HepG2 (cell line): ENCODE data around the gene HOXA11. TPM values are rescaled to one million over a fixed set of nuclear protein-coding genes. Genes with fewer than 3 reads are reported as not detected.

Experiments
- ATAC-seq: fragments of 200-7000 bp; cut with Tn5 transposase; 3 replicates; pipeline ENCODE4 v1.9.1; 2020; ENCODE audit warnings: mild to moderate bottlenecking, moderate library complexity
- BruUV-seq: library from RNA; stranded (reverse); fragments of 400-500 nt; replicated peaks from 2 replicates; lab custom pipeline; 2021; lab: Mats Ljungman, UMichigan
- CTCF ChIA-PET: fragments of 300-600 bp; formaldehyde crosslinking; extraction: SDS; loops from one replicate; lab custom pipeline; 2021; ENCODE audit warnings: low total read pairs, inconsistent platforms, low intra/inter-chr PET ratio; lab: Yijun Ruan, JAX
- POLR2A ChIA-PET: fragments of 350-600 bp; sonication (Branson Sonifier 250); formaldehyde crosslinking; loops from one replicate; lab custom pipeline; 2020; ENCODE audit warnings: antibody characterized with exemption, inconsistent platforms; lab: Yijun Ruan, JAX
- DNase-seq: peaks from one replicate; pipeline ENCODE4 v3.0.0-alpha.2; 2015; ENCODE audit warnings: low spot score
- FAIRE-seq: peaks from 3 replicates; lab custom pipeline; 2011; peaks lifted over from hg19 to GRCh38; lab: Jason Lieb, UNC
- H2AFZ ChIP-seq: one replicate; pipeline ENCODE4 v1.6.1; 2011; ENCODE audit warnings: low read length, inconsistent platforms
- H3K27ac ChIP-seq: fragments of 300-600 bp; 3 replicates; pipeline ENCODE4 v1.8.0; 2011; ENCODE audit warnings: mixed run types, mild to moderate bottlenecking, mixed read lengths, low read length, inconsistent platforms; ENCODE audit not compliant: insufficient read depth; ENCODE audit errors: extremely low read length
- H3K27me3 ChIP-seq, 2 experiments: fragments of 200-600 bp in 1 of 2; 2 replicates in 1 of 2; 3 replicates in 1 of 2; pipeline versions ENCODE4 v1.6.0 to v1.8.0; 2011; ENCODE audit warnings: low read length in 2 of 2, mild to moderate bottlenecking in 2 of 2, moderate library complexity in 2 of 2, inconsistent platforms in 1 of 2; ENCODE audit not compliant: insufficient read depth in 2 of 2, control insufficient read depth in 1 of 2
- H3K36me3 ChIP-seq, 2 experiments: fragments of 200-600 bp in 1 of 2; replicated peaks in 1 of 2; 2 replicates in 1 of 2; 3 replicates in 1 of 2; pipeline versions ENCODE4 v1.5.1 to v1.8.0; 2011; ENCODE audit warnings: low read length in 2 of 2, inconsistent platforms in 1 of 2; ENCODE audit not compliant: insufficient read depth in 2 of 2, control insufficient read depth in 1 of 2
- H3K4me1 ChIP-seq: 2 replicates; pipeline ENCODE4 v1.5.1; 2012; ENCODE audit warnings: low read length, inconsistent platforms; ENCODE audit not compliant: insufficient read depth
- H3K4me2 ChIP-seq: 2 replicates; pipeline ENCODE4 v1.6.0; 2011; ENCODE audit warnings: low read depth, low read length, inconsistent platforms
- H3K4me3 ChIP-seq, 3 experiments: fragments of 200-600 bp in 1 of 3; sonication (generic), shearing (Covaris generic) in 1 of 3; replicated peaks in 1 of 3; 2 replicates each; pipeline ENCODE4 v1.5.1; 2011 to 2016; ENCODE audit warnings: low read length in 3 of 3, inconsistent platforms in 2 of 3, low read depth in 2 of 3, mild to moderate bottlenecking in 2 of 3, control low read depth in 1 of 3, mixed read lengths in 1 of 3; ENCODE audit not compliant: insufficient read depth in 1 of 3
- H3K79me2 ChIP-seq: one replicate; pipeline ENCODE4 v1.6.1; 2011; ENCODE audit warnings: low read length, inconsistent platforms; ENCODE audit not compliant: insufficient read depth
- H3K9ac ChIP-seq: 2 replicates; pipeline ENCODE4 v1.6.0; 2011; ENCODE audit warnings: mild to moderate bottlenecking, low read depth, low read length, inconsistent platforms; ENCODE audit not compliant: insufficient read depth
- H3K9me3 ChIP-seq: 2 replicates; pipeline ENCODE4 v1.5.1; 2012; ENCODE audit warnings: mild to moderate bottlenecking, low read length
- H4K20me1 ChIP-seq: 2 replicates; pipeline ENCODE4 v1.6.0; 2011; ENCODE audit warnings: inconsistent platforms, mild to moderate bottlenecking, low read length, moderate library complexity; ENCODE audit not compliant: insufficient read depth
- JARID2 ChIP-seq: sonication (generic); formaldehyde crosslinking; IDR thresholded peaks from 2 replicates; pipeline ENCODE4 v1.8.1; 2023; ENCODE audit warnings: missing genetic modification reagents, inconsistent platforms; ENCODE audit not compliant: insufficient replicate concordance
- YY1 ChIP-seq: IDR thresholded peaks from 2 replicates; pipeline ENCODE4 v1.6.1; 2011; ENCODE audit warnings: low read length, low read depth, moderate library complexity, mild to moderate bottlenecking; ENCODE audit not compliant: insufficient read depth, insufficient replicate concordance
- ZFP36L2 ChIP-seq: sonication (generic); formaldehyde crosslinking; IDR thresholded peaks from 2 replicates; pipeline ENCODE4 v1.4.0; 2020; ENCODE audit warnings: missing genetic modification reagents
- ZNF672 ChIP-seq: sonication (generic); formaldehyde crosslinking; IDR thresholded peaks from 2 replicates; pipeline ENCODE4 v1.8.1; 2022; ENCODE audit warnings: missing genetic modification reagents
- WGBS: methylation state at CpG from one replicate; pipeline ENCODE4 v1.1.6; 2017; ENCODE audit warnings: low lambda C conversion rate; 5-methylcytosine and 5-hydroxymethylcytosine counted together
- in situ Hi-C: cut with HindIII; loops from 2 replicates; pipeline ENCODE4 v1.10.0; 2017; ENCODE audit warnings: low pct_unique_long_range_greater_than_20kb; ENCODE audit not compliant: extremely low pct_ligation_motif_present
- intact Hi-C: fragments of 100-400 bp; cut with micrococcal nuclease; formaldehyde crosslinking; loops from one replicate; pipeline ENCODE4 v1.10.0; 2022; ENCODE audit not compliant: unreplicated experiment
- polyA plus RNA-seq, 8 experiments: library from polyadenylated mRNA; depleted of rRNA in 3 of 8; stranded (reverse) in 7 of 8; unstranded in 1 of 8; fragments of >200 nt; fragmentation: Illumina TruSeq in 4 of 8; extraction: Trizol in 4 of 8; gene quantifications; 2 replicates each; pipeline versions ENCODE4 v1.2.1 to v1.2.3, GENCODE V29; 2011 to 2016; ENCODE audit warnings: low read depth in 4 of 8, missing spikeins in 1 of 8, mixed read lengths in 1 of 8; ENCODE audit not compliant: insufficient read depth in 1 of 8
- total RNA-seq, 5 experiments: library from RNA; depleted of rRNA; stranded (reverse); fragments of >200 nt; fragmentation: Illumina TruSeq; extraction: Trizol; gene quantifications; 2 replicates each; pipeline ENCODE4 v1.2.3, GENCODE V29; 2016; ENCODE audit warnings: low read depth in 1 of 5
- TF ChIP-seq, protein P1 (sequence below): fragments of 450-650 bp; IDR thresholded peaks from 2 replicates; pipeline ENCODE4 v1.6.1; 2017; ENCODE audit warnings: mild to moderate bottlenecking
- TF ChIP-seq, protein P2 (sequence below): sonication (generic); formaldehyde crosslinking; IDR thresholded peaks from 2 replicates; pipeline ENCODE4 v1.4.0; 2020; ENCODE audit warnings: mild to moderate bottlenecking, missing genetic modification reagents, borderline replicate concordance

HOXA11 gene
- total and polyA plus RNA-seq, 2 of the 13 experiments (the other 11 are each of a cell fraction or from before 2014, with no cell fraction given) = not detected

GRCh38 chr7:27141923-27142579, 43.0 kb downstream of the HOXA11 start (continued):
- TF ChIP-seq, protein P1, sequence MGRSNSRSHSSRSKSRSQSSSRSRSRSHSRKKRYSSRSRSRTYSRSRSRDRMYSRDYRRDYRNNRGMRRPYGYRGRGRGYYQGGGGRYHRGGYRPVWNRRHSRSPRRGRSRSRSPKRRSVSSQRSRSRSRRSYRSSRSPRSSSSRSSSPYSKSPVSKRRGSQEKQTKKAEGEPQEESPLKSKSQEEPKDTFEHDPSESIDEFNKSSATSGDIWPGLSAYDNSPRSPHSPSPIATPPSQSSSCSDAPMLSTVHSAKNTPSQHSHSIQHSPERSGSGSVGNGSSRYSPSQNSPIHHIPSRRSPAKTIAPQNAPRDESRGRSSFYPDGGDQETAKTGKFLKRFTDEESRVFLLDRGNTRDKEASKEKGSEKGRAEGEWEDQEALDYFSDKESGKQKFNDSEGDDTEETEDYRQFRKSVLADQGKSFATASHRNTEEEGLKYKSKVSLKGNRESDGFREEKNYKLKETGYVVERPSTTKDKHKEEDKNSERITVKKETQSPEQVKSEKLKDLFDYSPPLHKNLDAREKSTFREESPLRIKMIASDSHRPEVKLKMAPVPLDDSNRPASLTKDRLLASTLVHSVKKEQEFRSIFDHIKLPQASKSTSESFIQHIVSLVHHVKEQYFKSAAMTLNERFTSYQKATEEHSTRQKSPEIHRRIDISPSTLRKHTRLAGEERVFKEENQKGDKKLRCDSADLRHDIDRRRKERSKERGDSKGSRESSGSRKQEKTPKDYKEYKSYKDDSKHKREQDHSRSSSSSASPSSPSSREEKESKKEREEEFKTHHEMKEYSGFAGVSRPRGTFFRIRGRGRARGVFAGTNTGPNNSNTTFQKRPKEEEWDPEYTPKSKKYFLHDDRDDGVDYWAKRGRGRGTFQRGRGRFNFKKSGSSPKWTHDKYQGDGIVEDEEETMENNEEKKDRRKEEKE = no peak

DNA sequence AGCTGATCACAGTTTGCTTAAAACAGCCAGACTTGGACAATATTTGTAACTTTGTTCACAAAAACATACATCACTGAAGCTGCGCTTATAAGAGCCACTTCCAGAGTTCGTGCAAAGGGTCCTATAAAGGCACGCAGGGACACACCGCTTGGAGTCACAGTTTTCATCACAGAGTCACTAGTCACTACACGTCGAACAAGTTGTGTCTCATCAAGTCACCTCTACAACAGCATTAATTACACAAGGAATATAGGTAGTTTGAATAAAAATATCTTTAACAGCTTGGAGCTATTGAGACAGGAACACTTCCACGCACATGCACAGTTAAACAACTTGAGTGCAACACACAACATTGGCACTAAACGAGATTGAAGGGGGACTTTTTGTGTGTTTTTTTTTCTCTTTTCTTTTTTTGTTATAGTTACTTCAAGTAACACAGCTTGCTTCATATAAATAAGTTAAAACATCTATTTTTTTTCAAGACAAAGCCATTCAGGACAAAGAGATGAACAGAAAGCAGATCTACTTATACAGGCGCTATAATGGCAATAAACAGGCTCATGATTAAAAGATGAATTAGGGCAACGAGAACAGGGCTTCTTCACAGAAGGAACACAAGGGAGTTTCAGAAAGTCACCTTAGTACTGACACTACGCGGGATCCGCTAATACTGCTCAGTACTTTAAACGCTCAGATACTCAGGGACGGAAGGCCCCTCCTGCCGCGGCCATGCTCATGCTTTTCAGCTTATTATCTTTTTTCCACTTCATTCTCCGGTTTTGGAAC, 43.7 kb downstream of the HOXA11 start:
- DNase-seq = no peak
- H3K9ac ChIP-seq = peak overlapping the region; percentile 67
- in situ Hi-C loops (no loop called here), intact Hi-C loops (loop anchor here (5.0 kb wide), 1 partner anchor 764 kb away; no protein-coding TSS in a partner anchor)
- peak overlapping the region; percentile 70 for H3K4me2 ChIP-seq
- 84% methylated on average over 18 of the region's 18 CpGs for WGBS
- TF ChIP-seq JARID2 (CRISPR knock-in tag) (no peak), ZNF672 (CRISPR knock-in tag) (no peak), ZFP36L2 (CRISPR knock-in tag) (no peak), YY1 (peak; percentile 2)
- TF ChIP-seq, protein P2, sequence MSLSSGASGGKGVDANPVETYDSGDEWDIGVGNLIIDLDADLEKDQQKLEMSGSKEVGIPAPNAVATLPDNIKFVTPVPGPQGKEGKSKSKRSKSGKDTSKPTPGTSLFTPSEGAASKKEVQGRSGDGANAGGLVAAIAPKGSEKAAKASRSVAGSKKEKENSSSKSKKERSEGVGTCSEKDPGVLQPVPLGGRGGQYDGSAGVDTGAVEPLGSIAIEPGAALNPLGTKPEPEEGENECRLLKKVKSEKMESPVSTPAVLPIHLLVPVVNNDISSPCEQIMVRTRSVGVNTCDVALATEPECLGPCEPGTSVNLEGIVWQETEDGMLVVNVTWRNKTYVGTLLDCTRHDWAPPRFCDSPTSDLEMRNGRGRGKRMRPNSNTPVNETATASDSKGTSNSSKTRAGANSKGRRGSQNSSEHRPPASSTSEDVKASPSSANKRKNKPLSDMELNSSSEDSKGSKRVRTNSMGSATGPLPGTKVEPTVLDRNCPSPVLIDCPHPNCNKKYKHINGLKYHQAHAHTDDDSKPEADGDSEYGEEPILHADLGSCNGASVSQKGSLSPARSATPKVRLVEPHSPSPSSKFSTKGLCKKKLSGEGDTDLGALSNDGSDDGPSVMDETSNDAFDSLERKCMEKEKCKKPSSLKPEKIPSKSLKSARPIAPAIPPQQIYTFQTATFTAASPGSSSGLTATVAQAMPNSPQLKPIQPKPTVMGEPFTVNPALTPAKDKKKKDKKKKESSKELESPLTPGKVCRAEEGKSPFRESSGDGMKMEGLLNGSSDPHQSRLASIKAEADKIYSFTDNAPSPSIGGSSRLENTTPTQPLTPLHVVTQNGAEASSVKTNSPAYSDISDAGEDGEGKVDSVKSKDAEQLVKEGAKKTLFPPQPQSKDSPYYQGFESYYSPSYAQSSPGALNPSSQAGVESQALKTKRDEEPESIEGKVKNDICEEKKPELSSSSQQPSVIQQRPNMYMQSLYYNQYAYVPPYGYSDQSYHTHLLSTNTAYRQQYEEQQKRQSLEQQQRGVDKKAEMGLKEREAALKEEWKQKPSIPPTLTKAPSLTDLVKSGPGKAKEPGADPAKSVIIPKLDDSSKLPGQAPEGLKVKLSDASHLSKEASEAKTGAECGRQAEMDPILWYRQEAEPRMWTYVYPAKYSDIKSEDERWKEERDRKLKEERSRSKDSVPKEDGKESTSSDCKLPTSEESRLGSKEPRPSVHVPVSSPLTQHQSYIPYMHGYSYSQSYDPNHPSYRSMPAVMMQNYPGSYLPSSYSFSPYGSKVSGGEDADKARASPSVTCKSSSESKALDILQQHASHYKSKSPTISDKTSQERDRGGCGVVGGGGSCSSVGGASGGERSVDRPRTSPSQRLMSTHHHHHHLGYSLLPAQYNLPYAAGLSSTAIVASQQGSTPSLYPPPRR (CRISPR knock-in tag) = no peak
- peaks cover 16% of the 10 kb centered on the region for H3K4me1 ChIP-seq
- no peak for FAIRE-seq
- no peak overlapping the region for H2AFZ ChIP-seq
- CTCF ChIA-PET = no interaction called here
- POLR2A ChIA-PET = interaction anchor here (0.9 to 2.7 kb wide), 8 partner anchors 8 to 681 kb away, joined by 3 to 13 read pairs (median 7); partner anchors contain the start of genes HOXA4 and SKAP2
- H3K4me3 ChIP-seq = peak overlapping the region; percentile 70 to 79 (median 76); a peak in 5 of 6 replicates
- H4K20me1 ChIP-seq = no peaks in the 10 kb centered on the region
- no peak; the same call in 2 of the 3 replicates for ATAC-seq
- H3K36me3 ChIP-seq = no peaks in the 10 kb centered on the region; a peak in 2 of 5 replicates
- no peaks in the 10 kb centered on the region for H3K79me2 ChIP-seq
- H3K27me3 ChIP-seq = no peaks in the 10 kb centered on the region
- no peaks in the 10 kb centered on the region for H3K9me3 ChIP-seq
- BruUV-seq = no TSS peak
- peak overlapping the region; percentile 60 for H3K27ac ChIP-seq
